ENCODE measurements around the gene PCDH12. TPM values are rescaled to one million over a fixed set of nuclear protein-coding genes. Genes with fewer than 3 reads are reported as not detected.

The PCDH12 gene
- total RNA-seq, 1 donor from 2014 or later, result not detected

DNA sequence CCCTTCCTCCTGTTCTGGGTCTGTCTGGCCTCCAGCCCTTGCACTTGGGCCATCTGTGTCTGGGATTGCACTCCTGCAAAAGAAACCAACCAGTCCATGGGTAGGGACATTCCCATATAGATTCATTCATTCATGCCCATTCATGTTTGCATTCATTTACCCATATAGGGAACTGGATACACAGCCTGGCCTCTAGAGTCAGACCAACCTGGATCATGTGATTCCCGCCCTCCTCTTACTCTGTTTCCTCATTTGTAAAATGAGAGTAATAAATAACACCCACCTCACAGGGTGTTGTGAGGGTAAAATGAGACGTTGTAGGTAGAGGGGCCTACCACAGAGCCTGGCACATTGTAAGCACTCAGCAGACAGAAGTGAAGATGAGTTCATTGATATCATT lies 8.5 kb downstream of the PCDH12 start:
- Histone ChIP-seq H4K20me1 (ENCODE audit: low read depth) (no peaks in the 10 kb centered on the region), H3F3A (ENCODE audit: low read depth) (no peaks in the 10 kb centered on the region)
- H3K27me3 Mint-ChIP-seq (ENCODE audit: insufficient read depth, low read depth), result peaks cover 4% of the 10 kb centered on the region

DNA sequence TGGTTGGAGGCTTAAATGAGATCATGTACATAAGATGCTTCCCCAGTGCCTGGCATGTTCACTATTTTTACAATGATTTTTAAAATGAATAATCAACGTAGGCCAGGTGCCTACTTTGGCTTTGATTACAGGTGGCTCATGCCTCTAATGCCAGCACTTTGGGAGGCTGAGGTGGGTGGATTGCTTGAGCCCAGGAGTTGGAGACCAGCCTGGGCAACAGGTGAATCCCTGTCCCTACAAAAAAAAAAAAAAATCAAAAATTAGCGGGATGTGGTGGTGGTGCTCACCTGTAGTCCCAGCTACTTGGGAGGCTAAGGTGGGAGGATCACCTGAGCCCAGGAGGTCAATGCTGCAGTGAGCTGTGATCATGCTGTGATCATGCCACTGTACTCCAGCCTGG lies 9.2 kb downstream of the PCDH12 start:
- Histone ChIP-seq H3F3A (ENCODE audit: low read depth) (no peaks in the 10 kb centered on the region), H3K27me3 (no peaks in the 10 kb centered on the region), H4K20me1 (ENCODE audit: low read depth) (no peaks in the 10 kb centered on the region), H3K4me2 (no peak overlapping the region), H3K36me3 (no peaks in the 10 kb centered on the region), H3K79me2 (ENCODE audit: low read depth) (no peaks in the 10 kb centered on the region), H3K9ac (no peak overlapping the region), H3K4me1 (peaks cover 8% of the 10 kb centered on the region), H2AFZ (replicated peaks) (no peak overlapping the region), H3K27ac (no peak overlapping the region), H3K4me3 (no peak overlapping the region), H3K9me3 (ENCODE audit: low read depth) (no peaks in the 10 kb centered on the region)
- no peak for TF ChIP-seq EZH2phosphoT487 (IDR thresholded peaks at IDR 0.05)
- TF ChIP-seq, protein P1, sequence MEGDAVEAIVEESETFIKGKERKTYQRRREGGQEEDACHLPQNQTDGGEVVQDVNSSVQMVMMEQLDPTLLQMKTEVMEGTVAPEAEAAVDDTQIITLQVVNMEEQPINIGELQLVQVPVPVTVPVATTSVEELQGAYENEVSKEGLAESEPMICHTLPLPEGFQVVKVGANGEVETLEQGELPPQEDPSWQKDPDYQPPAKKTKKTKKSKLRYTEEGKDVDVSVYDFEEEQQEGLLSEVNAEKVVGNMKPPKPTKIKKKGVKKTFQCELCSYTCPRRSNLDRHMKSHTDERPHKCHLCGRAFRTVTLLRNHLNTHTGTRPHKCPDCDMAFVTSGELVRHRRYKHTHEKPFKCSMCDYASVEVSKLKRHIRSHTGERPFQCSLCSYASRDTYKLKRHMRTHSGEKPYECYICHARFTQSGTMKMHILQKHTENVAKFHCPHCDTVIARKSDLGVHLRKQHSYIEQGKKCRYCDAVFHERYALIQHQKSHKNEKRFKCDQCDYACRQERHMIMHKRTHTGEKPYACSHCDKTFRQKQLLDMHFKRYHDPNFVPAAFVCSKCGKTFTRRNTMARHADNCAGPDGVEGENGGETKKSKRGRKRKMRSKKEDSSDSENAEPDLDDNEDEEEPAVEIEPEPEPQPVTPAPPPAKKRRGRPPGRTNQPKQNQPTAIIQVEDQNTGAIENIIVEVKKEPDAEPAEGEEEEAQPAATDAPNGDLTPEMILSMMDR (IDR thresholded peaks at IDR 0.05), result no peak
- TF ChIP-seq EZH2 (IDR thresholded peaks at IDR 0.05), result no peak
- H3K36me3 Mint-ChIP-seq, result no peaks in the 10 kb centered on the region
- no peak overlapping the region for H3K4me3 Mint-ChIP-seq
- peaks cover 3% of the 10 kb centered on the region for H3K27me3 Mint-ChIP-seq (ENCODE audit: insufficient read depth, low read depth)
- H3K27ac Mint-ChIP-seq, result no peak overlapping the region
- DNase-seq (ENCODE audit: low spot score), result no peak
- H3K9me3 Mint-ChIP-seq, result no peaks in the 10 kb centered on the region
- peaks cover 26% of the 10 kb centered on the region for H3K4me1 Mint-ChIP-seq

More for the DNA sequence above, 8.5 kb downstream of the PCDH12 start:
- no peaks in the 10 kb centered on the region for H3K9me3 ChIP-seq (ENCODE audit: low read depth)
- no peak for TF ChIP-seq EZH2 (IDR thresholded peaks at IDR 0.05)
- no peak for TF ChIP-seq EZH2phosphoT487 (IDR thresholded peaks at IDR 0.05)
- TF ChIP-seq, protein P1 (IDR thresholded peaks at IDR 0.05), result no peak
- DNase-seq (ENCODE audit: low spot score), result no peak
- no peaks in the 10 kb centered on the region for H3K27me3 ChIP-seq
- no peaks in the 10 kb centered on the region for H3K36me3 ChIP-seq
- peak overlapping the region; percentile 24 for H3K4me3 Mint-ChIP-seq
- no peak overlapping the region for H3K4me2 ChIP-seq
- no peak overlapping the region for H3K27ac Mint-ChIP-seq
- H3K79me2 ChIP-seq (ENCODE audit: low read depth), result no peaks in the 10 kb centered on the region
- no peak overlapping the region for H3K4me3 ChIP-seq
- H3K27ac ChIP-seq, result no peak overlapping the region
- H3K4me1 ChIP-seq, result peaks cover 8% of the 10 kb centered on the region
- H3K9me3 Mint-ChIP-seq, result no peaks in the 10 kb centered on the region
- H3K36me3 Mint-ChIP-seq, result no peaks in the 10 kb centered on the region
- no peak overlapping the region for H3K9ac ChIP-seq
- peaks cover 26% of the 10 kb centered on the region for H3K4me1 Mint-ChIP-seq
- H2AFZ ChIP-seq (replicated peaks), result no peak overlapping the region

- no peaks in the 10 kb centered on the region for H3F3A ChIP-seq (ENCODE audit: low read depth)
- no peak overlapping the region for H3K4me2 ChIP-seq
- no peak overlapping the region for H2AFZ ChIP-seq (replicated peaks)
- Mint-ChIP-seq H3K27me3 (ENCODE audit: insufficient read depth, low read depth) (no peaks in the 10 kb centered on the region), H3K36me3 (no peaks in the 10 kb centered on the region), H3K9me3 (no peaks in the 10 kb centered on the region), H3K4me1 (peaks cover 24% of the 10 kb centered on the region), H3K4me3 (no peak overlapping the region), H3K27ac (peak overlapping the region; percentile 76)
- H3K79me2 ChIP-seq (ENCODE audit: low read depth), result no peaks in the 10 kb centered on the region
- H3K27me3 ChIP-seq, result no peaks in the 10 kb centered on the region
- peaks cover 8% of the 10 kb centered on the region for H3K4me1 ChIP-seq
- no peaks in the 10 kb centered on the region for H4K20me1 ChIP-seq (ENCODE audit: low read depth)
- H3K9me3 ChIP-seq (ENCODE audit: low read depth), result no peaks in the 10 kb centered on the region
- no peak for DNase-seq (ENCODE audit: low spot score)
- TF ChIP-seq EZH2phosphoT487 (IDR thresholded peaks at IDR 0.05) (no peak), EZH2 (IDR thresholded peaks at IDR 0.05) (no peak)
- TF ChIP-seq, protein P1 (IDR thresholded peaks at IDR 0.05), result no peak
- H3K9ac ChIP-seq, result no peak overlapping the region
- H3K36me3 ChIP-seq, result no peaks in the 10 kb centered on the region
- no peak overlapping the region for H3K4me3 ChIP-seq
- H3K27ac ChIP-seq, result no peak overlapping the region
These were observed 10.7 kb downstream of the PCDH12 start for GRCh38 chr5:141947316-141947715.

Measured in neural progenitor cell (in vitro differentiated cells).